NCI-H2196 treated with DMSO at 0.1 percent for 48 hours (cell line): ENCODE data around the gene APOBEC3H.

Experiments used
- DNase-seq: peaks from one replicate; lab custom pipeline; 2025; ENCODE audit not compliant: unreplicated experiment; lab: John Stamatoyannopoulos, UW

Gene APOBEC3H

GRCh38 chr22:39108487-39108886 is 11.4 kb downstream of the APOBEC3H start:
- DNase-seq = no peak

- no peak for DNase-seq
Observed at GRCh38 chr22:39109361-39109760, 12.3 kb downstream of the APOBEC3H start.

GRCh38 chr22:39110631-39111561 is 13.9 kb downstream of the APOBEC3H start:
- no peak for DNase-seq

- DNase-seq = no peak
Observed at GRCh38 chr22:39114112-39114511, 17.1 kb downstream of the APOBEC3H start.

GRCh38 chr22:39115570-39115969 is 18.5 kb downstream of the APOBEC3H start:
- no peak for DNase-seq

- no peak for DNase-seq
Observed at GRCh38 chr22:39115977-39116621, 19.1 kb downstream of the APOBEC3H start.

GRCh38 chr22:39117585-39118191 is 20.6 kb downstream of the APOBEC3H start:
- DNase-seq = no peak

GRCh38 chr22:39120983-39121382 is 23.9 kb downstream of the APOBEC3H start:
- no peak for DNase-seq

GRCh38 chr22:39122772-39123470 is 25.9 kb downstream of the APOBEC3H start:
- no peak for DNase-seq

- DNase-seq = no peak
Observed at GRCh38 chr22:39123751-39124581, 26.9 kb downstream of the APOBEC3H start.

GRCh38 chr22:39125622-39126021 is 28.6 kb downstream of the APOBEC3H start:
- DNase-seq = no peak

- no peak for DNase-seq
Observed at GRCh38 chr22:39128508-39128907, 31.5 kb downstream of the APOBEC3H start.

- DNase-seq = no peak
Observed at GRCh38 chr22:39129081-39129480, 32.0 kb downstream of the APOBEC3H start.

GRCh38 chr22:39129746-39130145 is 32.7 kb downstream of the APOBEC3H start:
- no peak for DNase-seq

GRCh38 chr22:39130152-39130704 is 33.2 kb downstream of the APOBEC3H start:
- DNase-seq = no peak

GRCh38 chr22:39130892-39131855 is 34.1 kb downstream of the APOBEC3H start:
- no peak for DNase-seq

- DNase-seq = no peak
Observed at GRCh38 chr22:39132281-39132680, 35.2 kb downstream of the APOBEC3H start.

GRCh38 chr22:39132871-39133524 is 36.0 kb downstream of the APOBEC3H start:
- DNase-seq = no peak
